Hepatocyte (in vitro differentiated cells): ENCODE measurements around the gene C12orf75. TPM values are rescaled to one million over a fixed set of nuclear protein-coding genes. Genes with fewer than 3 reads are reported as not detected.

Experiments
- DNase-seq: peaks from one replicate; pipeline ENCODE4 v3.0.0-alpha.2; 2016; ENCODE audit warnings: low spot score
- H2AFZ ChIP-seq: fragments of 200-600 bp; sonication (generic); 2 replicates; pipeline ENCODE4 v1.6.0; 2016; ENCODE audit warnings: antibody characterized with exemption, mild to moderate bottlenecking
- H3K27ac ChIP-seq: fragments of 200-600 bp; sonication (generic); 2 replicates; pipeline ENCODE4 v1.5.1; 2016; ENCODE audit warnings: mild to moderate bottlenecking
- H3K27me3 ChIP-seq: fragments of 200-600 bp; sonication (generic); 2 replicates; pipeline ENCODE4 v1.6.1; 2016
- H3K36me3 ChIP-seq: fragments of 200-600 bp; sonication (generic); replicated peaks from 2 replicates; pipeline ENCODE4 v1.5.1; 2016; ENCODE audit warnings: low read depth; ENCODE audit not compliant: insufficient read depth
- H3K4me1 ChIP-seq: fragments of 200-600 bp; sonication (generic); 2 replicates; pipeline ENCODE4 v1.5.1; 2016; ENCODE audit warnings: mild to moderate bottlenecking, moderate library complexity; ENCODE audit not compliant: insufficient read depth
- H3K4me2 ChIP-seq: fragments of 200-600 bp; sonication (generic); 2 replicates; pipeline ENCODE4 v1.6.0; 2016
- H3K4me3 ChIP-seq: fragments of 200-600 bp; sonication (generic); 2 replicates; pipeline ENCODE4 v1.5.1; 2016; ENCODE audit warnings: mild to moderate bottlenecking
- H3K79me2 ChIP-seq: fragments of 200-600 bp; sonication (generic); 2 replicates; pipeline ENCODE4 v1.6.0; 2017; ENCODE audit warnings: mild to moderate bottlenecking
- H3K9me2 ChIP-seq: fragments of 200-600 bp; sonication (generic); replicated peaks from 2 replicates; pipeline ENCODE4 v1.6.0; 2017; ENCODE audit warnings: mild to moderate bottlenecking; ENCODE audit not compliant: insufficient read depth
- H3K9me3 ChIP-seq: fragments of 200-600 bp; sonication (generic); 2 replicates; pipeline ENCODE4 v1.5.1; 2016; ENCODE audit warnings: low read depth, mild to moderate bottlenecking
- H4K20me1 ChIP-seq: fragments of 200-600 bp; sonication (generic); 2 replicates; pipeline ENCODE4 v1.6.0; 2016; ENCODE audit warnings: mild to moderate bottlenecking; ENCODE audit not compliant: insufficient read depth, poor library complexity, severe bottlenecking
- CTCF ChIP-seq: fragments of 200-600 bp; sonication (generic); IDR thresholded peaks from 2 replicates; pipeline ENCODE4 v1.5.1; 2016; ENCODE audit warnings: antibody characterized with exemption, mild to moderate bottlenecking; ENCODE audit not compliant: poor library complexity
- EZH2 ChIP-seq: fragments of 200-600 bp; sonication (generic); IDR thresholded peaks from 2 replicates; pipeline ENCODE4 v1.6.1; 2016; ENCODE audit warnings: antibody characterized with exemption, mild to moderate bottlenecking, borderline replicate concordance
- EZH2phosphoT487 ChIP-seq: fragments of 200-600 bp; sonication (generic); IDR thresholded peaks from one replicate; pipeline ENCODE4 v1.6.1; 2018; ENCODE audit warnings: antibody characterized with exemption, mild to moderate bottlenecking, low read depth, moderate library complexity; ENCODE audit not compliant: unreplicated experiment, severe bottlenecking
- WGBS: methylation state at CpG from one replicate; pipeline ENCODE4 v1.1.6; 2016; ENCODE audit warnings: low lambda C conversion rate; ENCODE audit errors: missing lambda C conversion rate; 5-methylcytosine and 5-hydroxymethylcytosine counted together
- polyA plus RNA-seq: library from polyadenylated mRNA; unstranded; fragments of >200 nt; fragmentation: Nextera tagmentation; extraction: Ambion mirVana; gene quantifications from 2 replicates; pipeline ENCODE4 v1.2.1, GENCODE V29; 2016
- total RNA-seq: library from RNA; depleted of rRNA; stranded (reverse); fragments of >200 nt; gene quantifications from 2 replicates; pipeline ENCODE4 v1.2.3, GENCODE V29; 2014

C12orf75 gene
- total and polyA plus RNA-seq, 2 experiments from 2014 or later: 80.9 to 103 TPM

- Histone ChIP-seq H3K27me3 (no peaks in the 10 kb centered on the region), H4K20me1 (no peaks in the 10 kb centered on the region), H3K4me2 (no peak overlapping the region), H3K27ac (no peak overlapping the region), H3K79me2 (no peaks in the 10 kb centered on the region), H3K4me3 (no peak overlapping the region), H3K36me3 (no peaks in the 10 kb centered on the region), H3K9me2 (no peaks in the 10 kb centered on the region), H3K4me1 (peaks cover 20% of the 10 kb centered on the region), H2AFZ (no peak overlapping the region), H3K9me3 (no peaks in the 10 kb centered on the region)
- WGBS: 41% methylated on average over 2 of the region's 2 CpGs
- no peak for DNase-seq
- TF ChIP-seq EZH2 (no peak), CTCF (no peak), EZH2phosphoT487 (no peak)
Observed at GRCh38 chr12:105321125-105321524, 9.4 kb upstream of the C12orf75 start.

GRCh38 chr12:105322070-105322469 lies 8.4 kb upstream of the C12orf75 start:
- Histone ChIP-seq H4K20me1 (no peaks in the 10 kb centered on the region), H3K79me2 (no peaks in the 10 kb centered on the region), H3K4me3 (no peak overlapping the region), H3K36me3 (no peaks in the 10 kb centered on the region), H3K27me3 (no peaks in the 10 kb centered on the region), H3K9me2 (no peaks in the 10 kb centered on the region), H3K27ac (no peak overlapping the region), H2AFZ (no peak overlapping the region), H3K4me2 (no peak overlapping the region), H3K9me3 (no peaks in the 10 kb centered on the region), H3K4me1 (peaks cover 14% of the 10 kb centered on the region)
- TF ChIP-seq EZH2phosphoT487: no peak
- no peak for TF ChIP-seq EZH2
- no peak for TF ChIP-seq CTCF
- DNase-seq: no peak
- 78% methylated on average over 4 of the region's 4 CpGs for WGBS

GRCh38 chr12:105324704-105325103 lies 5.8 kb upstream of the C12orf75 start:
- Histone ChIP-seq H3K79me2 (no peaks in the 10 kb centered on the region), H3K27ac (no peak overlapping the region), H3K27me3 (no peaks in the 10 kb centered on the region), H2AFZ (no peak overlapping the region), H3K4me1 (no peaks in the 10 kb centered on the region), H3K36me3 (no peaks in the 10 kb centered on the region), H3K4me2 (no peak overlapping the region), H4K20me1 (no peaks in the 10 kb centered on the region), H3K4me3 (no peak overlapping the region), H3K9me3 (no peaks in the 10 kb centered on the region), H3K9me2 (no peaks in the 10 kb centered on the region)
- TF ChIP-seq EZH2 (no peak), EZH2phosphoT487 (no peak), CTCF (no peak)
- no peak for DNase-seq
- WGBS: 85% methylated on average over 2 of the region's 2 CpGs

- H3K9me3 ChIP-seq: no peaks in the 10 kb centered on the region
- H3K4me2 ChIP-seq: no peak overlapping the region
- no peak overlapping the region for H2AFZ ChIP-seq
- H3K9me2 ChIP-seq: no peaks in the 10 kb centered on the region
- no peaks in the 10 kb centered on the region for H3K79me2 ChIP-seq
- no peaks in the 10 kb centered on the region for H3K27me3 ChIP-seq
- no peak overlapping the region for H3K27ac ChIP-seq
- no peak for TF ChIP-seq EZH2
- H3K36me3 ChIP-seq: no peaks in the 10 kb centered on the region
- no peak for DNase-seq
- H3K4me1 ChIP-seq: no peaks in the 10 kb centered on the region
- H4K20me1 ChIP-seq: no peaks in the 10 kb centered on the region
- WGBS: 97% methylated on average over 2 of the region's 2 CpGs
- H3K4me3 ChIP-seq: no peak overlapping the region
Observed at GRCh38 chr12:105325117-105325516, 5.4 kb upstream of the C12orf75 start.
